KG1 (cell line): ENCODE data around the gene IFT122.

Experiments used
- DNase-seq: peaks from one replicate; lab custom pipeline; 2025; lab: John Stamatoyannopoulos, UW

The IFT122 gene

GRCh38 chr3:129557548-129557894 is 117.5 kb downstream of the IFT122 start:
- DNase-seq, result no peak

GRCh38 chr3:129558081-129558771 is 118.2 kb downstream of the IFT122 start:
- DNase-seq, result no peak

GRCh38 chr3:129558772-129559564 is 118.9 kb downstream of the IFT122 start:
- no peak for DNase-seq

GRCh38 chr3:129559565-129560079 is 119.6 kb downstream of the IFT122 start:
- no peak for DNase-seq

- DNase-seq, result no peak
Measured at GRCh38 chr3:129560269-129560787, 120.3 kb downstream of the IFT122 start.

GRCh38 chr3:129560911-129561594 is 121.0 kb downstream of the IFT122 start:
- DNase-seq, result no peak

- DNase-seq, result no peak
Measured at GRCh38 chr3:129561619-129562248, 121.7 kb downstream of the IFT122 start.

GRCh38 chr3:129562803-129563202 is 122.8 kb downstream of the IFT122 start:
- no peak for DNase-seq

GRCh38 chr3:129563332-129563731 is 123.3 kb downstream of the IFT122 start:
- DNase-seq, result no peak

GRCh38 chr3:129563850-129564535 is 124.0 kb downstream of the IFT122 start:
- DNase-seq, result no peak

GRCh38 chr3:129564981-129565644 is 125.1 kb downstream of the IFT122 start:
- no peak for DNase-seq

- no peak for DNase-seq
Measured at GRCh38 chr3:129565902-129566301, 125.9 kb downstream of the IFT122 start.

- DNase-seq, result no peak
Measured at GRCh38 chr3:129567176-129567705, 127.2 kb downstream of the IFT122 start.

- DNase-seq, result no peak
Measured at GRCh38 chr3:129567939-129568338, 127.9 kb downstream of the IFT122 start.

- no peak for DNase-seq
Measured at GRCh38 chr3:129569856-129570255, 129.8 kb downstream of the IFT122 start.
